ENCODE results near the gene TRIM66.

GRCh38 chr11:8584082-8584481, 98.4 kb downstream of the TRIM66 start:
- TF ChIP-seq SUZ12 (IDR thresholded peaks at IDR 0.05; ENCODE audit: extremely low read depth, insufficient read depth, insufficient read length) (no peak), YY1 (IDR thresholded peaks at IDR 0.05; ENCODE audit: insufficient read depth, insufficient read length) (no peak), ZNF274 (IDR thresholded peaks at IDR 0.05; ENCODE audit: low read depth, low read length) (no peak)
